ENCODE data around the gene ZBTB32. TPM values are rescaled to one million over a fixed set of nuclear protein-coding genes. Genes with fewer than 3 reads are reported as not detected.

ZBTB32 gene
- total RNA-seq, 2 experiments from 2014 or later: 2.2 to 3.3 TPM

DNA sequence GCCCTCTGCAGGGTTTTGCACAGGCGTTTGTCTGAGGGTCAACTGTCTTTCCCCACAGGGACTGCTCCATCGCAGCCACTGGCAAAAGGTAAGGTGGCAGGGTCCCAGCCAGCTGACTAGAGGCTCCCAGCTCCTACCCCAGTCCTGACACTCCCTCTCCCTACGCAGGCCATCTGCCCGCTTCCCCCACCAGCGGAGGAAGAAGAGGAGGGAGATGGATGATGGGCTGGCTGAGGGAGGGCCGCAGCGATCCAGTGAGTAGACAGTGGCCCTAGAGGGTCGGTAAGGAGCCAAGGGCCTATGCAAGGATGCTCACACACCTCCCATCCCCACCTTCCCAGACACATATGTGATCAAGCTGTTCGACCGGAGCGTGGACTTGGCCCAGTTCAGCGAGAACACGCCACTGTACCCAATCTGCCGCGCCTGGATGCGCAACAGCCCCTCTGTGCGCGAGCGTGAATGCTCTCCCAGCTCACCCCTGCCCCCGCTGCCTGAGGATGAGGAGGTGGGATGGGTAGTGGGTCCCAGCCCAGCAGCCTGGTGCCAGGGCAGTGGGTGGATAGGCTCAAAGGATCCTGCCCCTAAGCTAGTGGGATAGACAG is 48.5 kb downstream of the ZBTB32 start:
- H3K4me3 ChIP-seq (ENCODE audit: low read length): no peak overlapping the region
- peaks cover 46% of the 10 kb centered on the region for H3K4me1 ChIP-seq (ENCODE audit: insufficient read depth, low read length)
- no peak for ATAC-seq (ENCODE audit: poor library complexity)
- peak in 1 of 14 experiments; percentile 28 for DNase-seq
- Mint-ChIP-seq H3K36me3 (ENCODE audit: low read depth) (peaks cover 35% of the 10 kb centered on the region), H3K4me3 (no peak overlapping the region), H3K9me3 (no peaks in the 10 kb centered on the region), H3K27me3 (peaks cover 15% of the 10 kb centered on the region), H3K27ac (no peak overlapping the region), H3K4me1 (ENCODE audit: low read depth) (peaks cover 32% of the 10 kb centered on the region)
- intact Hi-C loops (cut with DNase I, micrococcal nuclease): loop anchor here in 1 of 2 experiments (10.0 kb wide), 1 partner anchor 932 kb away; the partner anchor contains the start of gene ZNF567
- ChIA-PET CTCF (no interaction called here), POLR2A (no interaction called here)
- H3K9me3 ChIP-seq (ENCODE audit: control insufficient read depth in 1 of 2, insufficient read depth in 1 of 2, low read length in 2 of 2): no peaks in the 10 kb centered on the region
- peaks cover 0 to 2% of the 10 kb centered on the region in 2 experiments for H3K27me3 ChIP-seq (ENCODE audit: control insufficient read depth in 1 of 2, insufficient read depth in 2 of 2, low read length in 2 of 2)
- TF ChIP-seq, protein P1, sequence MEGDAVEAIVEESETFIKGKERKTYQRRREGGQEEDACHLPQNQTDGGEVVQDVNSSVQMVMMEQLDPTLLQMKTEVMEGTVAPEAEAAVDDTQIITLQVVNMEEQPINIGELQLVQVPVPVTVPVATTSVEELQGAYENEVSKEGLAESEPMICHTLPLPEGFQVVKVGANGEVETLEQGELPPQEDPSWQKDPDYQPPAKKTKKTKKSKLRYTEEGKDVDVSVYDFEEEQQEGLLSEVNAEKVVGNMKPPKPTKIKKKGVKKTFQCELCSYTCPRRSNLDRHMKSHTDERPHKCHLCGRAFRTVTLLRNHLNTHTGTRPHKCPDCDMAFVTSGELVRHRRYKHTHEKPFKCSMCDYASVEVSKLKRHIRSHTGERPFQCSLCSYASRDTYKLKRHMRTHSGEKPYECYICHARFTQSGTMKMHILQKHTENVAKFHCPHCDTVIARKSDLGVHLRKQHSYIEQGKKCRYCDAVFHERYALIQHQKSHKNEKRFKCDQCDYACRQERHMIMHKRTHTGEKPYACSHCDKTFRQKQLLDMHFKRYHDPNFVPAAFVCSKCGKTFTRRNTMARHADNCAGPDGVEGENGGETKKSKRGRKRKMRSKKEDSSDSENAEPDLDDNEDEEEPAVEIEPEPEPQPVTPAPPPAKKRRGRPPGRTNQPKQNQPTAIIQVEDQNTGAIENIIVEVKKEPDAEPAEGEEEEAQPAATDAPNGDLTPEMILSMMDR (IDR thresholded peaks at IDR 0.05): no peak
- no peak overlapping the region for H3K27ac ChIP-seq (ENCODE audit: low read depth in 1 of 2, low read length in 2 of 2)
- H3K36me3 ChIP-seq (ENCODE audit: insufficient read depth, low read length): peaks cover 28% of the 10 kb centered on the region

DNA sequence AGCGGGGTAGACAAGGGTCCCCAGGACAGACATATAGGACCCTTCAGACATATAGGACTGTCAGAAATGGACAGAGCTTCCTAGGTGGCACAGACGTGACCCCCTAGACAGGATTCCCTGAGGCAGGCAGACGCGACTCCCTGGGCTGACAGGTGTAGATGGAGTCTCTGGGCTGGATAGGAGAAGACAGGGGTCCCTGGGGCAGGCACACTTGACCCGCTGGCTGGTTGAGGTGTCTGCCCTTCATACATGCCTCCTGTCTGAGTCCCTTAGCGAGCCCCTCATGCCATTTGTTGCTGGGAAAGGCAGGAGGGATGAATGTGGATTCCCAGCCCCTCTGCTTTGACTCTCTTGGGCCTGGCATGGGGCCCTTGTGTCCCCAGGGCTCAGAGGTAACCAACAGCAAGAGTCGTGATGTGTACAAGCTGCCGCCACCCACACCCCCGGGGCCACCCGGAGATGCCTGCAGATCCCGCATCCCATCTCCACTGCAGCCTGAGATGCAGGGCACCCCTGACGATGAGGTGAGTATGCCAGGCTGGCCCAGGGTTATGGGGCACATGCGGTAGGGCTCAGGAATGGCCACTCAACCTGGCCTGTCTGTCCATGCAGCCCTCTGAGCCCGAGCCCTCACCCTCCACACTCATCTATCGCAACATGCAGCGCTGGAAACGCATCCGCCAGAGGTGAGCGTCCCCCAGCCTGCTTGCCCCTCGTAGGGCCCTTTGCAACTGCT is 49.4 kb downstream of the ZBTB32 start:
- H3K36me3 Mint-ChIP-seq (ENCODE audit: low read depth): peaks cover 34% of the 10 kb centered on the region
- Histone ChIP-seq H3K9me3 (ENCODE audit: control insufficient read depth in 1 of 2, insufficient read depth in 1 of 2, low read length in 2 of 2) (no peaks in the 10 kb centered on the region), H3K4me3 (ENCODE audit: low read length) (no peak overlapping the region), H3K27ac (ENCODE audit: low read depth in 1 of 2, low read length in 2 of 2) (no peak overlapping the region), H3K4me1 (ENCODE audit: insufficient read depth, low read length) (peaks cover 48% of the 10 kb centered on the region), H3K36me3 (ENCODE audit: insufficient read depth, low read length) (peaks cover 28% of the 10 kb centered on the region), H3K27me3 (ENCODE audit: control insufficient read depth in 1 of 2, insufficient read depth in 2 of 2, low read length in 2 of 2) (peaks cover 0 to 2% of the 10 kb centered on the region in 2 experiments)
- ATAC-seq (ENCODE audit: poor library complexity) (no peak), DNase-seq (peak in 1 of 14 experiments; percentile 18)
- peaks cover 15% of the 10 kb centered on the region for H3K27me3 Mint-ChIP-seq
- TF ChIP-seq, protein P1 (IDR thresholded peaks at IDR 0.05): no peak
- ChIA-PET POLR2A (no interaction called here), CTCF (no interaction called here)
- H3K27ac Mint-ChIP-seq: no peak overlapping the region
- H3K9me3 Mint-ChIP-seq: no peaks in the 10 kb centered on the region
- peak overlapping the region; percentile 80 for H3K4me3 Mint-ChIP-seq
- H3K4me1 Mint-ChIP-seq (ENCODE audit: low read depth): peaks cover 30% of the 10 kb centered on the region
- intact Hi-C loops (cut with DNase I, micrococcal nuclease): loop anchor here in 1 of 2 experiments (10.0 kb wide), 1 partner anchor 931 kb away; the partner anchor contains the start of gene ZNF567

DNA sequence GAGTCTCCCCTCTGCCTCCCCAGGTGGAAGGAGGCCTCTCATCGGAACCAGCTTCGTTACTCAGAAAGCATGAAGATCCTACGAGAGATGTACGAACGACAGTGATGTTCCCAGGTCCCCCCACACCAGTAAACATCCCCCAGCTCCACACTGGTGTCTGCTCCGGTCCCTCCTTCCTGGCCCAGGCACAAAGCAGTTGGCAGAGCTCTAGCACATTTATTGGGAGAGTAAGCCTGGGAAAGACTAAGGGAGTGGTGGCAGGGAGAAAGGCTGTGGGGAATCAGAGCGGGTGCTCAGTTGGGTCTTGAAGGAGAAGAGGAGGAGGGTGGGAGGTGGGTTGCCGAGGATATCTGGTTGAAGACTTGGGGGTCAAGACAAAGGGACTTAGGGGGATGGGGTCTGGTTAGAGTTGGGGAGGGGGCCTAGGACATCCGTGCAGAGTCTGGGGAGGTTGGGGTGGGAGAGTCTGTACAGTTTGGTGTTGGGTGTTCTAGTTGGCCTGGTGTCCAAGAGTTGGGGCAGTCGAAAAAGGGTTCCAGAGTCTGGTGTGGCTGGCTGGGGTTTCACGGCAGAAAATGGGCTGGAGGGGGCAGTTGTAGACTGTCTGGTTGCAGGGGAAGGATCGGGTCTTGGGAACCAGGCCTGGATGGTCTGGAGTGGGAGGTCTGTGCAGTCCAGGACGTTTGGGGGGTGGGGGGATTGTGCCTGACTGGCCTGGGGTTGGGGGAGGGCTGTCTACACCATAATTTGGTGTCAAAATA is 50.2 kb downstream of the ZBTB32 start:
- no peak overlapping the region for H3K27ac Mint-ChIP-seq
- Histone ChIP-seq H3K27ac (ENCODE audit: low read depth in 1 of 2, low read length in 2 of 2) (no peak overlapping the region), H3K36me3 (ENCODE audit: insufficient read depth, low read length) (peaks cover 28% of the 10 kb centered on the region), H3K4me3 (ENCODE audit: low read length) (no peak overlapping the region), H3K9me3 (ENCODE audit: control insufficient read depth in 1 of 2, insufficient read depth in 1 of 2, low read length in 2 of 2) (no peaks in the 10 kb centered on the region), H3K4me1 (ENCODE audit: insufficient read depth, low read length) (peaks cover 48% of the 10 kb centered on the region), H3K27me3 (ENCODE audit: control insufficient read depth in 1 of 2, insufficient read depth in 2 of 2, low read length in 2 of 2) (peaks cover 0 to 2% of the 10 kb centered on the region in 2 experiments)
- peaks cover 36% of the 10 kb centered on the region for H3K4me1 Mint-ChIP-seq (ENCODE audit: low read depth)
- peak overlapping the region; percentile 80 for H3K4me3 Mint-ChIP-seq
- ChIA-PET CTCF (no interaction called here), POLR2A (no interaction called here)
- H3K36me3 Mint-ChIP-seq (ENCODE audit: low read depth): peaks cover 34% of the 10 kb centered on the region
- ATAC-seq (ENCODE audit: poor library complexity) (no peak), DNase-seq (peak in 1 of 14 experiments; percentile 14)
- peaks cover 15% of the 10 kb centered on the region for H3K27me3 Mint-ChIP-seq
- no peaks in the 10 kb centered on the region for H3K9me3 Mint-ChIP-seq
- TF ChIP-seq, protein P1 (IDR thresholded peaks at IDR 0.05): no peak
- intact Hi-C loops (cut with DNase I, micrococcal nuclease): loop anchor here (5.0 to 10.0 kb wide), 5 partner anchors 37 to 930 kb away; partner anchors contain the start of genes COX6B1 (in 1 of the 2), ETV2 (in 1 of the 2), KMT2B (in 1 of the 2) and ZNF567 (in 1 of the 2)

Measured in CD4-positive, alpha-beta T cell (primary cell).